GM19328 (cell line): ENCODE results near the gene UBE2D4.
"Not testable (repeated sequence)": the region's sequence is repeated elsewhere in the genome, so short reads cannot be mapped to it uniquely, and the experiment has no call there.

ENCODE experiments used
- ATAC-seq: cut with Tn5 transposase; IDR thresholded peaks from one replicate; pipeline ENCODE4 v1.9.1; 2021; ENCODE audit warnings: mild to moderate bottlenecking, moderate library complexity; ENCODE audit not compliant: unreplicated experiment

The UBE2D4 gene

GRCh38 chr7:43960933-43961332 lies 34.7 kb downstream of the UBE2D4 start:
- no peak for ATAC-seq

GRCh38 chr7:43966392-43966791 lies 40.2 kb downstream of the UBE2D4 start:
- not testable (repeated sequence) for ATAC-seq

GRCh38 chr7:43968172-43969040 lies 42.2 kb downstream of the UBE2D4 start:
- ATAC-seq: not testable (repeated sequence)

GRCh38 chr7:43969586-43969985 lies 43.4 kb downstream of the UBE2D4 start:
- not testable (repeated sequence) for ATAC-seq

GRCh38 chr7:43970698-43971097 lies 44.5 kb downstream of the UBE2D4 start:
- not testable (repeated sequence) for ATAC-seq

GRCh38 chr7:43974033-43974573 lies 47.9 kb downstream of the UBE2D4 start:
- ATAC-seq: not testable (repeated sequence)

- not testable (repeated sequence) for ATAC-seq
Measured at GRCh38 chr7:43974725-43975482, 48.7 kb downstream of the UBE2D4 start.

- no peak for ATAC-seq
Measured at GRCh38 chr7:43977525-43977924, 51.3 kb downstream of the UBE2D4 start.

GRCh38 chr7:43978102-43978501 lies 51.9 kb downstream of the UBE2D4 start:
- ATAC-seq: not testable (repeated sequence)

GRCh38 chr7:43982848-43983247 lies 56.6 kb downstream of the UBE2D4 start:
- ATAC-seq: not testable (repeated sequence)

GRCh38 chr7:43983736-43984135 lies 57.5 kb downstream of the UBE2D4 start:
- ATAC-seq: not testable (repeated sequence)

- peak; percentile 45 for ATAC-seq
Measured at GRCh38 chr7:43985904-43986864, 59.9 kb downstream of the UBE2D4 start.

GRCh38 chr7:43987476-43987875 lies 61.2 kb downstream of the UBE2D4 start:
- not testable (repeated sequence) for ATAC-seq

- not testable (repeated sequence) for ATAC-seq
Measured at GRCh38 chr7:43990011-43990585, 63.9 kb downstream of the UBE2D4 start.

GRCh38 chr7:43990829-43991228 lies 64.6 kb downstream of the UBE2D4 start:
- ATAC-seq: not testable (repeated sequence)

GRCh38 chr7:43992896-43993295 lies 66.7 kb downstream of the UBE2D4 start:
- ATAC-seq: peak; percentile 75

- ATAC-seq: not testable (repeated sequence)
Measured at GRCh38 chr7:43994681-43995080, 68.4 kb downstream of the UBE2D4 start.

GRCh38 chr7:43997532-43997931 lies 71.3 kb downstream of the UBE2D4 start, which contains the start of gene SPDYE1:
Gene SPDYE1, plus strand, starts transcription at chr7:43997897. Its CDS starts 2,053 bp downstream, at chr7:43999950.
- not testable (repeated sequence) for ATAC-seq
